A673 (cell line): ENCODE measurements around the gene IL11. TPM values are rescaled to one million over a fixed set of nuclear protein-coding genes. Genes with fewer than 3 reads are reported as not detected.

Experiments used
- BruUV-seq: library from RNA; stranded (reverse); fragments of 400-500 nt; replicated peaks from 2 replicates; lab custom pipeline; 2021; lab: Mats Ljungman, UMichigan
- CTCF ChIA-PET: fragments of 300-600 bp; sonication (Branson Sonifier 250); formaldehyde crosslinking; loops from one replicate; lab custom pipeline; 2022; ENCODE audit warnings: antibody characterized with exemption; lab: Charles Lee
- POLR2A ChIA-PET: fragments of 300-600 bp; sonication (Branson Sonifier 250); formaldehyde crosslinking; loops from one replicate; lab custom pipeline; 2022; ENCODE audit warnings: antibody characterized with exemption; ENCODE audit not compliant: low non-redundant PET; lab: Charles Lee
- DNase-seq: peaks from one replicate; pipeline ENCODE4 v3.0.0-alpha.2; 2015; ENCODE audit warnings: low spot score
- H3K27ac ChIP-seq: fragments of 200-600 bp; sonication (generic); 2 replicates; pipeline ENCODE4 v1.5.1; 2016; ENCODE audit warnings: mixed run types, low read depth, mild to moderate bottlenecking, mixed read lengths, antibody characterized with exemption, low read length; ENCODE audit not compliant: poor library complexity, severe bottlenecking
- H3K27me3 ChIP-seq: fragments of 200-600 bp; sonication (generic); replicated peaks from 2 replicates; pipeline ENCODE4 v1.6.1; 2017; ENCODE audit warnings: mixed run types, low read depth, mild to moderate bottlenecking, mixed read lengths, antibody characterized with exemption, low read length; ENCODE audit not compliant: insufficient read depth, poor library complexity
- H3K36me3 ChIP-seq: fragments of 200-600 bp; sonication (generic); 2 replicates; pipeline ENCODE4 v1.6.1; 2016; ENCODE audit warnings: mixed run types, mild to moderate bottlenecking, mixed read lengths, antibody characterized with exemption, low read length; ENCODE audit not compliant: insufficient read depth, poor library complexity, severe bottlenecking
- H3K4me1 ChIP-seq: fragments of 200-600 bp; sonication (generic); 2 replicates; pipeline ENCODE4 v1.6.1; 2017; ENCODE audit warnings: mixed run types, mild to moderate bottlenecking, mixed read lengths, antibody characterized with exemption, low read length; ENCODE audit not compliant: insufficient read depth, poor library complexity, severe bottlenecking
- H3K4me3 ChIP-seq: fragments of 200-600 bp; sonication (generic); 2 replicates; pipeline ENCODE4 v1.5.1; 2016; ENCODE audit warnings: low read depth, mixed run types, mild to moderate bottlenecking, mixed read lengths, low read length; ENCODE audit not compliant: poor library complexity, severe bottlenecking
- H3K9me3 ChIP-seq: fragments of 200-600 bp; sonication (generic); 2 replicates; pipeline ENCODE4 v1.6.1; 2016; ENCODE audit warnings: mixed run types, low read depth, mild to moderate bottlenecking, mixed read lengths, antibody characterized with exemption, low read length; ENCODE audit not compliant: poor library complexity, severe bottlenecking
- CTCF ChIP-seq: fragments of 300-800, 200-600 bp; sonication (generic); conservative IDR thresholded peaks from 2 replicates; pipeline ENCODE4 v1.5.1; 2017; ENCODE audit warnings: low read depth, mild to moderate bottlenecking, antibody characterized with exemption, low read length, moderate library complexity, mixed read lengths
- EZH2 ChIP-seq: fragments of 200-600 bp; sonication (generic); IDR thresholded peaks from 2 replicates; pipeline ENCODE4 v1.6.1; 2017; ENCODE audit warnings: borderline replicate concordance, low read depth, mild to moderate bottlenecking, mixed read lengths, antibody characterized with exemption, low read length; ENCODE audit not compliant: poor library complexity, severe bottlenecking
- intact Hi-C: fragments of 100-400 bp; cut with micrococcal nuclease; formaldehyde crosslinking; loops from one replicate; pipeline ENCODE4 v1.10.0; 2022; ENCODE audit not compliant: unreplicated experiment
- total RNA-seq: library from RNA; stranded (reverse); gene quantifications from 2 replicates; pipeline ENCODE4 v1.2.3, GENCODE V29; 2021

The IL11 gene
- total RNA-seq, 1 experiment from 2014 or later: 0.47 TPM

- Histone ChIP-seq H3K27me3 (peaks cover 15% of the 10 kb centered on the region), H3K27ac (no peak overlapping the region), H3K9me3 (no peaks in the 10 kb centered on the region), H3K4me1 (peaks cover 5% of the 10 kb centered on the region), H3K36me3 (no peaks in the 10 kb centered on the region), H3K4me3 (no peak overlapping the region)
- ChIA-PET POLR2A (no interaction called here), CTCF (interaction anchor here (0.6 kb wide), 1 partner anchor 114 kb away, joined by 8 read pairs; no protein-coding TSS in a partner anchor)
- no TSS peak for BruUV-seq
- DNase-seq: no peak
- intact Hi-C loops: no loop called here
- no peak for TF ChIP-seq CTCF
- no peak for TF ChIP-seq EZH2
Measured at GRCh38 chr19:55358943-55359908, 11.0 kb downstream of the IL11 start.

- BruUV-seq: no TSS peak
- Histone ChIP-seq H3K4me1 (peaks cover 6% of the 10 kb centered on the region), H3K36me3 (no peaks in the 10 kb centered on the region), H3K4me3 (no peak overlapping the region), H3K9me3 (no peaks in the 10 kb centered on the region), H3K27me3 (peaks cover 17% of the 10 kb centered on the region), H3K27ac (no peak overlapping the region)
- TF ChIP-seq EZH2 (no peak), CTCF (no peak)
- CTCF ChIA-PET: no interaction called here
- intact Hi-C loops: no loop called here
- POLR2A ChIA-PET: no interaction called here
- no peak for DNase-seq
Measured at GRCh38 chr19:55358493-55358892, 11.8 kb downstream of the IL11 start.

- no peak for DNase-seq
- Histone ChIP-seq H3K9me3 (no peaks in the 10 kb centered on the region), H3K27me3 (peaks cover 32% of the 10 kb centered on the region), H3K27ac (no peak overlapping the region), H3K4me1 (peaks cover 6% of the 10 kb centered on the region), H3K36me3 (no peaks in the 10 kb centered on the region), H3K4me3 (no peak overlapping the region)
- TF ChIP-seq CTCF (no peak), EZH2 (no peak)
- BruUV-seq: no TSS peak
- ChIA-PET POLR2A (no interaction called here), CTCF (no interaction called here)
- intact Hi-C loops: no loop called here
Measured at GRCh38 chr19:55355213-55355821, 14.9 kb downstream of the IL11 start.
